ENCODE results near the gene ELMO2.

The ELMO2 gene

GRCh38 chr20:46323557-46323956 lies 82.9 kb downstream of the ELMO2 start:
- no peak for ATAC-seq

GRCh38 chr20:46322641-46323040 lies 83.8 kb downstream of the ELMO2 start:
- TF ChIP-seq SNAI2 (CRISPR knock-in tag; IDR thresholded peaks at IDR 0.05) (no peak), ZNF70 (CRISPR knock-in tag; IDR thresholded peaks at IDR 0.05) (no peak), ZNF8 (CRISPR knock-in tag; IDR thresholded peaks at IDR 0.05) (no peak)
- ATAC-seq, result no peak

More at GRCh38 chr20:46323557-46323956, 82.9 kb downstream of the ELMO2 start:
- TF ChIP-seq ZNF8 (CRISPR knock-in tag; IDR thresholded peaks at IDR 0.05) (no peak), CSDC2 (CRISPR knock-in tag; IDR thresholded peaks at IDR 0.05) (no peak), ISL1 (CRISPR knock-in tag; IDR thresholded peaks at IDR 0.05) (no peak), PATZ1 (CRISPR knock-in tag; IDR thresholded peaks at IDR 0.05; ENCODE audit: borderline replicate concordance) (no peak), OSR1 (CRISPR knock-in tag; IDR thresholded peaks at IDR 0.05) (no peak), ZFP30 (CRISPR knock-in tag; IDR thresholded peaks at IDR 0.05) (no peak), TOX (CRISPR knock-in tag; IDR thresholded peaks at IDR 0.05; ENCODE audit: borderline replicate concordance) (no peak), ZFP3 (CRISPR knock-in tag; IDR thresholded peaks at IDR 0.05) (no peak), GLIS3 (CRISPR knock-in tag; IDR thresholded peaks at IDR 0.05) (no peak), SNAI2 (CRISPR knock-in tag; IDR thresholded peaks at IDR 0.05) (no peak), CSRNP3 (CRISPR knock-in tag; IDR thresholded peaks at IDR 0.05) (no peak)

GRCh38 chr20:46317685-46318177 lies 88.7 kb downstream of the ELMO2 start:
- no peak for TF ChIP-seq ZNF8 (CRISPR knock-in tag; IDR thresholded peaks at IDR 0.05)
- no peak for TF ChIP-seq TCF4 (CRISPR knock-in tag; IDR thresholded peaks at IDR 0.05; ENCODE audit: borderline replicate concordance)
- TF ChIP-seq CREB5 (CRISPR knock-in tag; IDR thresholded peaks at IDR 0.05; ENCODE audit: low read depth), result no peak
- TF ChIP-seq TSHZ2 (CRISPR knock-in tag; IDR thresholded peaks at IDR 0.05), result no peak
- TF ChIP-seq POU6F1 (CRISPR knock-in tag; IDR thresholded peaks at IDR 0.05; ENCODE audit: borderline replicate concordance, low read depth), result no peak
- no peak for TF ChIP-seq ZNF70 (CRISPR knock-in tag; IDR thresholded peaks at IDR 0.05)
- TF ChIP-seq ZC3H10 (CRISPR knock-in tag; IDR thresholded peaks at IDR 0.05), result no peak
- TF ChIP-seq TOX (CRISPR knock-in tag; IDR thresholded peaks at IDR 0.05; ENCODE audit: borderline replicate concordance), result no peak
- TF ChIP-seq CSDC2 (CRISPR knock-in tag; IDR thresholded peaks at IDR 0.05), result no peak
- no peak for ATAC-seq

- no peak for TF ChIP-seq PATZ1 (CRISPR knock-in tag; IDR thresholded peaks at IDR 0.05; ENCODE audit: borderline replicate concordance)
- no peak for ATAC-seq
Observed at GRCh38 chr20:46316984-46317684, 89.3 kb downstream of the ELMO2 start.

All from SK-N-SH treated with all-trans-retinoic acid at 6 μM for 48 hours (cell line).